OCI-LY7 (cell line): ENCODE measurements around the gene GDF10. TPM values are rescaled to one million over a fixed set of nuclear protein-coding genes. Genes with fewer than 3 reads are reported as not detected.

Experiments
- BruUV-seq: library from RNA; stranded (reverse); fragments of 400-500 nt; replicated peaks from 2 replicates; lab custom pipeline; 2021; lab: Mats Ljungman, UMichigan
- CTCF ChIA-PET: fragments of 300-600 bp; sonication (Branson Sonifier 250); formaldehyde crosslinking; loops from one replicate; lab custom pipeline; 2022; ENCODE audit warnings: antibody characterized with exemption; ENCODE audit not compliant: unreplicated experiment; lab: Charles Lee
- POLR2A ChIA-PET: fragments of 300-600 bp; sonication (Branson Sonifier 250); formaldehyde crosslinking; loops from one replicate; lab custom pipeline; 2022; ENCODE audit warnings: antibody characterized with exemption; lab: Charles Lee
- DNase-seq: peaks from one replicate; pipeline ENCODE4 v3.0.0-alpha.2; 2015; ENCODE audit warnings: low spot score
- H2AFZ ChIP-seq: fragments of 200-600 bp; sonication (generic), shearing (Covaris generic); 2 replicates; pipeline ENCODE4 v1.6.1; 2014; ENCODE audit warnings: mild to moderate bottlenecking, antibody characterized with exemption, low read length, moderate library complexity
- H3K27ac ChIP-seq: fragments of 200-600 bp; sonication (generic); 2 replicates; pipeline ENCODE4 v1.5.1; 2014; ENCODE audit warnings: mixed run types, low read depth, mild to moderate bottlenecking, moderate library complexity, low read length, inconsistent platforms; ENCODE audit not compliant: poor library complexity, severe bottlenecking
- H3K36me3 ChIP-seq: fragments of 200-600 bp; sonication (generic); 2 replicates; pipeline ENCODE4 v1.6.1; 2014; ENCODE audit warnings: mild to moderate bottlenecking, antibody characterized with exemption, low read length, moderate library complexity, mixed read lengths; ENCODE audit not compliant: insufficient read depth
- H3K4me1 ChIP-seq: fragments of 200-600 bp; sonication (generic); 2 replicates; pipeline ENCODE4 v1.5.1; 2014; ENCODE audit warnings: mild to moderate bottlenecking, low read length; ENCODE audit not compliant: insufficient read depth, poor library complexity, severe bottlenecking
- H3K4me2 ChIP-seq: fragments of 200-600 bp; sonication (generic); 2 replicates; pipeline ENCODE4 v1.6.1; 2014; ENCODE audit warnings: mild to moderate bottlenecking, low read length
- H3K4me3 ChIP-seq: fragments of 200-600 bp; sonication (generic); 2 replicates; pipeline ENCODE4 v1.5.1; 2014; ENCODE audit warnings: mild to moderate bottlenecking, low read depth, low read length; ENCODE audit not compliant: poor library complexity, severe bottlenecking
- H3K79me2 ChIP-seq: fragments of 200-600 bp; sonication (generic); 2 replicates; pipeline ENCODE4 v1.6.1; 2016; ENCODE audit warnings: low read depth, mild to moderate bottlenecking, low read length, moderate library complexity, mixed read lengths; ENCODE audit not compliant: insufficient read depth
- H3K9me2 ChIP-seq: fragments of 200-600 bp; sonication (generic); 2 replicates; pipeline ENCODE4 v1.6.1; 2016; ENCODE audit warnings: mild to moderate bottlenecking, low read length, mixed read lengths; ENCODE audit not compliant: insufficient read depth
- H3K9me3 ChIP-seq: fragments of 200-600 bp; sonication (generic); 2 replicates; pipeline ENCODE4 v1.6.1; 2014; ENCODE audit warnings: mild to moderate bottlenecking, mixed run types, low read length, mixed read lengths
- H4K20me1 ChIP-seq: fragments of 200-600 bp; sonication (generic); 2 replicates; pipeline ENCODE4 v1.6.1; 2014; ENCODE audit warnings: mild to moderate bottlenecking, antibody characterized with exemption, low read length, moderate library complexity, mixed read lengths; ENCODE audit not compliant: insufficient read depth
- EZH2phosphoT487 ChIP-seq: fragments of 200-600 bp; sonication (generic); IDR thresholded peaks from 2 replicates; pipeline ENCODE4 v1.6.1; 2018; ENCODE audit warnings: low read depth, borderline replicate concordance, mild to moderate bottlenecking, mixed run types, antibody characterized with exemption, low read length, moderate library complexity, mixed read lengths
- intact Hi-C: fragments of 100-400 bp; cut with micrococcal nuclease; formaldehyde crosslinking; loops from one replicate; pipeline ENCODE4 v1.10.0; 2022; ENCODE audit not compliant: unreplicated experiment
- total RNA-seq, 2 experiments: library from RNA; depleted of rRNA in 1 of 2; stranded (reverse); fragments of >200 nt in 1 of 2; shearing (Covaris generic) in 1 of 2; gene quantifications; 2 replicates each; pipeline ENCODE4 v1.2.3, GENCODE V29; 2014 to 2022
- TF ChIP-seq, protein P1 (sequence below): fragments of 200-600 bp; sonication (generic); conservative IDR thresholded peaks from 2 replicates; pipeline ENCODE4 v1.5.1; 2014; ENCODE audit warnings: mild to moderate bottlenecking, antibody characterized with exemption, low read length, moderate library complexity, mixed read lengths

The GDF10 gene
- total RNA-seq, 2 experiments from 2014 or later: not detected

- POLR2A ChIA-PET: interaction anchor here (0.7 kb wide), 1 partner anchor 151 kb away, joined by 3 read pairs; no protein-coding TSS in a partner anchor
- CTCF ChIA-PET: no interaction called here
- no peak for DNase-seq
Observed at GRCh38 chr10:47344996-47345870, 45.2 kb downstream of the GDF10 start.

GRCh38 chr10:47346581-47347302 lies 46.7 kb downstream of the GDF10 start:
- CTCF ChIA-PET: no interaction called here
- TF ChIP-seq, protein P1, sequence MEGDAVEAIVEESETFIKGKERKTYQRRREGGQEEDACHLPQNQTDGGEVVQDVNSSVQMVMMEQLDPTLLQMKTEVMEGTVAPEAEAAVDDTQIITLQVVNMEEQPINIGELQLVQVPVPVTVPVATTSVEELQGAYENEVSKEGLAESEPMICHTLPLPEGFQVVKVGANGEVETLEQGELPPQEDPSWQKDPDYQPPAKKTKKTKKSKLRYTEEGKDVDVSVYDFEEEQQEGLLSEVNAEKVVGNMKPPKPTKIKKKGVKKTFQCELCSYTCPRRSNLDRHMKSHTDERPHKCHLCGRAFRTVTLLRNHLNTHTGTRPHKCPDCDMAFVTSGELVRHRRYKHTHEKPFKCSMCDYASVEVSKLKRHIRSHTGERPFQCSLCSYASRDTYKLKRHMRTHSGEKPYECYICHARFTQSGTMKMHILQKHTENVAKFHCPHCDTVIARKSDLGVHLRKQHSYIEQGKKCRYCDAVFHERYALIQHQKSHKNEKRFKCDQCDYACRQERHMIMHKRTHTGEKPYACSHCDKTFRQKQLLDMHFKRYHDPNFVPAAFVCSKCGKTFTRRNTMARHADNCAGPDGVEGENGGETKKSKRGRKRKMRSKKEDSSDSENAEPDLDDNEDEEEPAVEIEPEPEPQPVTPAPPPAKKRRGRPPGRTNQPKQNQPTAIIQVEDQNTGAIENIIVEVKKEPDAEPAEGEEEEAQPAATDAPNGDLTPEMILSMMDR: no peak
- TF ChIP-seq EZH2phosphoT487: no peak
- Histone ChIP-seq H3K79me2 (no peaks in the 10 kb centered on the region), H3K27ac (no peak overlapping the region), H3K4me1 (no peaks in the 10 kb centered on the region), H3K9me3 (no peaks in the 10 kb centered on the region), H4K20me1 (no peaks in the 10 kb centered on the region), H3K4me3 (no peak overlapping the region), H3K36me3 (no peaks in the 10 kb centered on the region), H3K4me2 (no peak overlapping the region), H2AFZ (no peak overlapping the region), H3K9me2 (no peaks in the 10 kb centered on the region)
- DNase-seq: no peak
- POLR2A ChIA-PET: no interaction called here
- BruUV-seq: no TSS peak
- intact Hi-C loops: no loop called here

More at GRCh38 chr10:47344996-47345870, 45.2 kb downstream of the GDF10 start:
- Histone ChIP-seq H3K9me2 (no peaks in the 10 kb centered on the region), H3K36me3 (no peaks in the 10 kb centered on the region), H3K27ac (no peak overlapping the region), H2AFZ (no peak overlapping the region), H3K4me2 (no peak overlapping the region), H3K4me1 (no peaks in the 10 kb centered on the region), H3K9me3 (no peaks in the 10 kb centered on the region), H3K79me2 (no peaks in the 10 kb centered on the region), H4K20me1 (no peaks in the 10 kb centered on the region), H3K4me3 (no peak overlapping the region)
- no TSS peak for BruUV-seq
- no peak for TF ChIP-seq EZH2phosphoT487
- TF ChIP-seq, protein P1: no peak
- intact Hi-C loops: no loop called here
